Prostate gland (tissue), 2 donors: ENCODE measurements around the gene ENPEP. TPM values are rescaled to one million over a fixed set of nuclear protein-coding genes. Genes with fewer than 3 reads are reported as not detected.
"Not testable (repeated sequence)": the region's sequence is repeated elsewhere in the genome, so short reads cannot be mapped to it uniquely, and the experiment has no call there.

Experiments used
- DNase-seq: peaks from one replicate; pipeline ENCODE4 v3.0.0-alpha.2; 2019; ENCODE audit warnings: low spot score
- H3K27ac ChIP-seq, 2 donors: fragments of 200-600 bp; sonication (generic); 2 replicates each; pipeline ENCODE4 v1.5.1; 2017 to 2019
- H3K27me3 ChIP-seq: fragments of 200-600 bp; sonication (generic); replicated peaks from 2 replicates; pipeline ENCODE4 v1.5.1; 2019; ENCODE audit not compliant: insufficient read depth
- H3K36me3 ChIP-seq, 2 donors: fragments of 200-600 bp; sonication (generic); 1 replicate in 1 of 2; 2 replicates in 1 of 2; pipeline versions ENCODE4 v1.5.1 to v1.8.1; 2017 to 2019
- H3K4me1 ChIP-seq: fragments of 200-600 bp; sonication (generic); replicated peaks from 2 replicates; pipeline ENCODE4 v1.5.1; 2019
- H3K4me3 ChIP-seq, 2 donors: fragments of 200-600 bp; sonication (generic); 2 replicates each; pipeline ENCODE4 v1.5.1; 2017 to 2019
- H3K9me3 ChIP-seq: fragments of 200-600 bp; sonication (generic); 2 replicates; pipeline ENCODE4 v1.5.1; 2017
- CTCF ChIP-seq, 4 experiments: fragments of 200-600 bp in 2 of 4; fragments of 450-650 bp in 2 of 4; sonication (generic) in 2 of 4; IDR thresholded peaks; 1 replicate in 3 of 4; 2 replicates in 1 of 4; pipeline ENCODE4 v1.5.1; 2016 to 2019; ENCODE audit warnings: antibody characterized with exemption in 4 of 4, mild to moderate bottlenecking in 2 of 4, moderate library complexity in 2 of 4
- POLR2A ChIP-seq: fragments of 450-650 bp; IDR thresholded peaks from one replicate; pipeline ENCODE4 v1.6.1; 2016; ENCODE audit warnings: antibody characterized with exemption, mild to moderate bottlenecking
- POLR2AphosphoS5 ChIP-seq: sonication (generic); formaldehyde crosslinking; IDR thresholded peaks from one replicate; pipeline ENCODE4 v1.6.1; 2017; ENCODE audit warnings: antibody characterized with exemption
- WGBS: methylation state at CpG from one replicate; pipeline ENCODE4 v1.1.5; 2018; 5-methylcytosine and 5-hydroxymethylcytosine counted together
- intact Hi-C: fragments of 100-400 bp; cut with DNase I; formaldehyde crosslinking; loops from one replicate; pipeline ENCODE4 v1.14.2; 2022
- total RNA-seq, 2 donors: library from RNA; depleted of rRNA; stranded (reverse); fragments of >200 nt; gene quantifications; one replicate each; pipeline ENCODE4 v1.1.0, GENCODE V29; 2016

The ENPEP gene
- total RNA-seq, 2 donors from 2014 or later = 1.3 to 1.8 TPM

GRCh38 chr4:110467400-110467799, 8.6 kb upstream of the ENPEP start:
- H3K27ac ChIP-seq = no peak overlapping the region
- no peak for DNase-seq
- no peaks in the 10 kb centered on the region for H3K36me3 ChIP-seq
- no peaks in the 10 kb centered on the region for H3K9me3 ChIP-seq
- 90% methylated on average over 5 of the region's 5 CpGs for WGBS
- no peaks in the 10 kb centered on the region for H3K27me3 ChIP-seq
- H3K4me1 ChIP-seq = no peaks in the 10 kb centered on the region
- TF ChIP-seq POLR2AphosphoS5 (no peak), POLR2A (no peak), CTCF (IDR thresholded peaks at IDR 0.05) (no peak)
- intact Hi-C loops = no loop called here
- no peak overlapping the region for H3K4me3 ChIP-seq

DNA sequence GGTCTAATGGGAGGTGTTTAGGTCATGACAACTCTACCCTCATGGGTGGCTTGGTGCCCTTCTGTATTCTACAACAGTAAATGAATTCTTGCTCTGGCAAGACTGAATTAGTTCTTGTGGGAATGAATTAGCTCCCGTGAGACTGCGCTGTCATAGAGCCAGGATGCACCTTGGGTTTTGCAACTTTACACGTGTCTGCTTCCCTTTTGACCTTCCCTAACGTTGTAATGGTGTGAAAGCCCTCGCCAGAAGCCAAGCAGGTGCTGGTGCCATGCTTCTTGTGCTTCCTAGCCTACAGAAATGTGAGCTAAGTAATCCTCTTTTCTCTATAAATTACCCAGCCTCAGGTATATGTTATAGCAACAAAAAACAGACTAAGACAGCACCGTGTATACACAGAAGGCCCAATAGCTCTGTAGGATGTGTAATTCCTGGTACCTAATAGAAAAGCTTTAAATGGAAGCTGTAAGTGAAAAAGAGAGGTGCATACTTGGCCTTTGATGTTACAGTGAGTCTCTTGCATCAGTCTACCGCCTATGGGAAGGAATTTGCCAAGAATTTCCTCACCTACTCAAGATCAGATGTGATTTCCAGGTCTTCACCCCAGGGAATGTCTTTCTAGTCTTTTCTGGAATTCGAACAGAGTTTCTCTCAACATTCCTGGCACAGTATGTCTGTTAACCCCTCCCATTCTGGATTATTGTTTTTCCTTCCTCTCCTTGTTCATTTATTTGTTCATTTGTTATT, 3.2 kb upstream of the ENPEP start:
- Histone ChIP-seq H3K4me1 (no peaks in the 10 kb centered on the region), H3K36me3 (no peaks in the 10 kb centered on the region), H3K4me3 (no peak overlapping the region), H3K27ac (no peak overlapping the region), H3K27me3 (no peaks in the 10 kb centered on the region), H3K9me3 (no peaks in the 10 kb centered on the region)
- 70% methylated on average over 8 of the region's 8 CpGs for WGBS
- intact Hi-C loops = no loop called here
- no peak for TF ChIP-seq POLR2AphosphoS5
- no peak for TF ChIP-seq CTCF (IDR thresholded peaks at IDR 0.05)
- no peak for TF ChIP-seq POLR2A
- DNase-seq = no peak

GRCh38 chr4:110474481-110474880, 1.5 kb upstream of the ENPEP start:
- WGBS = 35% methylated on average over 5 of the region's 5 CpGs

GRCh38 chr4:110475080-110475479, 875 bp upstream of the ENPEP start:
- H3K36me3 ChIP-seq, H3K9me3 ChIP-seq, DNase-seq, H3K27me3 ChIP-seq, H3K4me1 ChIP-seq, H3K27ac ChIP-seq, H3K4me3 ChIP-seq, intact Hi-C loops: not testable (repeated sequence)
- 90% methylated on average over 7 of the region's 7 CpGs for WGBS

More at GRCh38 chr4:110474481-110474880, 1.5 kb upstream of the ENPEP start:
- Histone ChIP-seq H3K4me1 (no peaks in the 10 kb centered on the region), H3K27ac (no peak overlapping the region), H3K9me3 (no peaks in the 10 kb centered on the region), H3K4me3 (no peak overlapping the region), H3K27me3 (no peaks in the 10 kb centered on the region), H3K36me3 (no peaks in the 10 kb centered on the region)
- intact Hi-C loops = no loop called here
- no peak for DNase-seq
- no peak for TF ChIP-seq POLR2A
- no peak for TF ChIP-seq POLR2AphosphoS5
- TF ChIP-seq CTCF (IDR thresholded peaks at IDR 0.05) = no peak

- H3K9me3 ChIP-seq = no peaks in the 10 kb centered on the region
- H3K36me3 ChIP-seq = no peaks in the 10 kb centered on the region
- no peaks in the 10 kb centered on the region for H3K27me3 ChIP-seq
- WGBS = 64% methylated on average over 1 of the region's 1 CpG
- H3K4me3 ChIP-seq = no peak overlapping the region
- H3K27ac ChIP-seq = no peak overlapping the region
- intact Hi-C loops = no loop called here
- H3K4me1 ChIP-seq = no peaks in the 10 kb centered on the region
- no peak for DNase-seq
- TF ChIP-seq POLR2AphosphoS5 = no peak
- no peak for TF ChIP-seq CTCF (IDR thresholded peaks at IDR 0.05)
- TF ChIP-seq POLR2A = no peak
These were observed 1.9 kb downstream of the ENPEP start for GRCh38 chr4:110477836-110478235.
